Activated CD4-positive, alpha-beta T cell treated with anti-CD3 and anti-CD28 coated beads for 36 hours (primary cell): ENCODE measurements around the gene FHIT. TPM values are rescaled to one million over a fixed set of nuclear protein-coding genes. Genes with fewer than 3 reads are reported as not detected.
"Not testable (repeated sequence)": the region's sequence is repeated elsewhere in the genome, so short reads cannot be mapped to it uniquely, and the experiment has no call there.

Experiments used
- ATAC-seq: fragments of 200-7000 bp; cut with Tn5 transposase; one replicate; pipeline ENCODE4 v1.10.0; 2021; ENCODE audit warnings: mild to moderate bottlenecking, moderate library complexity
- CTCF ChIA-PET: fragments of 350-600 bp; sonication (Branson Sonifier 250); formaldehyde crosslinking; loops from one replicate; lab custom pipeline; 2021; ENCODE audit warnings: antibody characterized with exemption; lab: Charles Lee
- POLR2A ChIA-PET: fragments of 350-600 bp; sonication (Branson Sonifier 250); formaldehyde crosslinking; loops from one replicate; lab custom pipeline; 2021; ENCODE audit warnings: antibody characterized with exemption, inconsistent platforms; lab: Charles Lee
- DNase-seq: peaks from one replicate; pipeline ENCODE4 v3.0.0-alpha.2; 2020
- H3K27ac Mint-ChIP-seq: one replicate; pipeline ENCODE4 v1.8.0; 2021; ENCODE audit warnings: mixed read lengths
- H3K27me3 Mint-ChIP-seq: one replicate; pipeline ENCODE4 v1.8.0; 2021; ENCODE audit warnings: mixed read lengths
- H3K36me3 Mint-ChIP-seq: one replicate; pipeline ENCODE4 v1.8.0; 2021; ENCODE audit warnings: low read depth, mixed read lengths
- H3K4me1 Mint-ChIP-seq: one replicate; pipeline ENCODE4 v1.8.0; 2021; ENCODE audit warnings: mixed read lengths
- H3K4me3 Mint-ChIP-seq: one replicate; pipeline ENCODE4 v1.8.0; 2021; ENCODE audit warnings: mild to moderate bottlenecking, moderate library complexity, mixed read lengths
- H3K9me3 Mint-ChIP-seq: one replicate; pipeline ENCODE4 v1.8.0; 2021; ENCODE audit warnings: low read depth, mixed read lengths
- intact Hi-C, 2 experiments: fragments of 100-400 bp; cut with DNase I in 1 of 2; cut with micrococcal nuclease in 1 of 2; formaldehyde crosslinking; loops; one replicate each; pipeline versions ENCODE4 v1.14.2 to v1.15.1; 2022 to 2024; cut with DNase I, micrococcal nuclease
- total RNA-seq, 2 experiments: library from RNA; stranded (reverse); gene quantifications; one replicate each; pipeline ENCODE4 v1.2.3, GENCODE V29; 2021

The FHIT gene
- total RNA-seq, 2 experiments from 2014 or later, result 10.2 to 13.1 TPM

GRCh38 chr3:59812237-59813147 lies 1438.8 kb downstream of the FHIT start:
- Mint-ChIP-seq H3K27ac (no peak overlapping the region), H3K27me3 (no peaks in the 10 kb centered on the region), H3K4me3 (no peak overlapping the region), H3K4me1 (peaks cover 6% of the 10 kb centered on the region), H3K9me3 (no peaks in the 10 kb centered on the region), H3K36me3 (peaks cover 1% of the 10 kb centered on the region)
- peak; percentile 51 for ATAC-seq
- intact Hi-C loops, result loop anchor here in 1 of 2 experiments (5.0 kb wide), 1 partner anchor 600 kb away; no protein-coding TSS in a partner anchor
- ChIA-PET CTCF (interaction anchor here (0.6 to 1.0 kb wide), 3 partner anchors 37 to 132 kb away, joined by 3 to 6 read pairs (median 3); no protein-coding TSS in a partner anchor), POLR2A (no interaction called here)
- DNase-seq, result peak; percentile 14

- ChIA-PET CTCF (interaction anchor here (0.5 to 2.4 kb wide), 6 partner anchors 10 to 1171 kb away, joined by 3 to 19 read pairs (median 6); no protein-coding TSS in a partner anchor), POLR2A (no interaction called here)
- no peak overlapping the region for H3K4me3 Mint-ChIP-seq
- peaks cover 1% of the 10 kb centered on the region for H3K36me3 Mint-ChIP-seq
- ATAC-seq, result no peak
- no peak for DNase-seq
- H3K27ac Mint-ChIP-seq, result no peak overlapping the region
- intact Hi-C loops, result loop anchor here (2.0 to 5.0 kb wide), 2 partner anchors 236 to 599 kb away; no protein-coding TSS in a partner anchor
- H3K4me1 Mint-ChIP-seq, result peaks cover 6% of the 10 kb centered on the region
- H3K9me3 Mint-ChIP-seq, result no peaks in the 10 kb centered on the region
- H3K27me3 Mint-ChIP-seq, result no peaks in the 10 kb centered on the region
These were observed 1440.1 kb downstream of the FHIT start for GRCh38 chr3:59811160-59811559.

- no peak overlapping the region for H3K4me3 Mint-ChIP-seq
- H3K27me3 Mint-ChIP-seq, result no peaks in the 10 kb centered on the region
- POLR2A ChIA-PET, result no interaction called here
- H3K36me3 Mint-ChIP-seq, result peaks cover 1% of the 10 kb centered on the region
- peaks cover 6% of the 10 kb centered on the region for H3K4me1 Mint-ChIP-seq
- no peaks in the 10 kb centered on the region for H3K9me3 Mint-ChIP-seq
- DNase-seq (no peak), ATAC-seq (no peak)
- H3K27ac Mint-ChIP-seq, result no peak overlapping the region
- CTCF ChIA-PET, result interaction anchor here (0.5 to 2.4 kb wide), 6 partner anchors 9 to 497 kb away, joined by 4 to 19 read pairs (median 6); no protein-coding TSS in a partner anchor
- intact Hi-C loops, result loop anchor here (1.0 to 5.0 kb wide), 3 partner anchors 235 to 598 kb away; no protein-coding TSS in a partner anchor
These were observed 1440.6 kb downstream of the FHIT start for GRCh38 chr3:59810606-59811005.

GRCh38 chr3:59809710-59810444 lies 1441.4 kb downstream of the FHIT start:
- H3K27ac Mint-ChIP-seq, result no peak overlapping the region
- H3K27me3 Mint-ChIP-seq, result no peaks in the 10 kb centered on the region
- peaks cover 1% of the 10 kb centered on the region for H3K36me3 Mint-ChIP-seq
- ChIA-PET CTCF (interaction anchor here (0.7 to 2.4 kb wide), 12 partner anchors 9 to 1169 kb away, joined by 3 to 19 read pairs (median 4); no protein-coding TSS in a partner anchor), POLR2A (no interaction called here)
- ATAC-seq, result peak; percentile 30
- H3K9me3 Mint-ChIP-seq, result no peaks in the 10 kb centered on the region
- no peak overlapping the region for H3K4me3 Mint-ChIP-seq
- intact Hi-C loops, result loop anchor here (1.0 to 5.0 kb wide), 4 partner anchors 235 to 598 kb away; no protein-coding TSS in a partner anchor
- peaks cover 6% of the 10 kb centered on the region for H3K4me1 Mint-ChIP-seq
- DNase-seq, result no peak

- ATAC-seq, result no peak
- DNase-seq, result no peak
- Mint-ChIP-seq H3K27me3 (no peaks in the 10 kb centered on the region), H3K4me3 (no peak overlapping the region), H3K4me1 (peaks cover 8% of the 10 kb centered on the region), H3K9me3 (no peaks in the 10 kb centered on the region), H3K27ac (no peak overlapping the region), H3K36me3 (peaks cover 1% of the 10 kb centered on the region)
- ChIA-PET CTCF (interaction anchor here (0.6 to 2.4 kb wide), 8 partner anchors 8 to 598 kb away, joined by 3 to 19 read pairs (median 4); no protein-coding TSS in a partner anchor), POLR2A (no interaction called here)
- intact Hi-C loops, result loop anchor here in 1 of 2 experiments (1.0 kb wide), 1 partner anchor 496 kb away; no protein-coding TSS in a partner anchor
These were observed 1442.2 kb downstream of the FHIT start for GRCh38 chr3:59809016-59809415.

- ChIA-PET POLR2A (no interaction called here), CTCF (interaction anchor here (0.6 to 1.5 kb wide), 2 partner anchors 229 to 597 kb away, joined by 3 to 6 read pairs; no protein-coding TSS in a partner anchor)
- H3K4me1 Mint-ChIP-seq, result peaks cover 10% of the 10 kb centered on the region
- peak overlapping the region; percentile 2 for H3K27ac Mint-ChIP-seq
- H3K4me3 Mint-ChIP-seq, result no peak overlapping the region
- ATAC-seq, result no peak
- H3K9me3 Mint-ChIP-seq, result no peaks in the 10 kb centered on the region
- no peak for DNase-seq
- H3K27me3 Mint-ChIP-seq, result no peaks in the 10 kb centered on the region
- H3K36me3 Mint-ChIP-seq, result peaks cover 1% of the 10 kb centered on the region
- intact Hi-C loops, result no loop called here
These were observed 1442.8 kb downstream of the FHIT start for GRCh38 chr3:59808446-59808845.

GRCh38 chr3:59803268-59803667 lies 1448.0 kb downstream of the FHIT start:
- Mint-ChIP-seq H3K36me3 (peaks cover 1% of the 10 kb centered on the region), H3K27me3 (no peaks in the 10 kb centered on the region), H3K9me3 (no peaks in the 10 kb centered on the region), H3K4me1 (peaks cover 11% of the 10 kb centered on the region), H3K27ac (no peak overlapping the region), H3K4me3 (no peak overlapping the region)
- POLR2A ChIA-PET, result no interaction called here
- intact Hi-C loops, result no loop called here
- CTCF ChIA-PET, result interaction anchor here (1.1 kb wide), 1 partner anchor 223 kb away, joined by 3 read pairs; no protein-coding TSS in a partner anchor
- DNase-seq (no peak), ATAC-seq (no peak)

GRCh38 chr3:59802453-59802852 lies 1448.8 kb downstream of the FHIT start:
- CTCF ChIA-PET, result interaction anchor here (1.1 to 2.8 kb wide), 2 partner anchors 8 to 222 kb away, joined by 3 to 7 read pairs; no protein-coding TSS in a partner anchor
- H3K27me3 Mint-ChIP-seq, H3K9me3 Mint-ChIP-seq, intact Hi-C loops, POLR2A ChIA-PET, DNase-seq, ATAC-seq, H3K27ac Mint-ChIP-seq, H3K4me3 Mint-ChIP-seq, H3K36me3 Mint-ChIP-seq: not testable (repeated sequence)
- peaks cover 11% of the 10 kb centered on the region for H3K4me1 Mint-ChIP-seq

- H3K27ac Mint-ChIP-seq, result no peak overlapping the region
- ChIA-PET CTCF (interaction anchor here (2.8 kb wide), 1 partner anchor 8 kb away, joined by 7 read pairs; no protein-coding TSS in a partner anchor), POLR2A (no interaction called here)
- H3K4me3 Mint-ChIP-seq, result no peak overlapping the region
- H3K9me3 Mint-ChIP-seq, result no peaks in the 10 kb centered on the region
- no peaks in the 10 kb centered on the region for H3K27me3 Mint-ChIP-seq
- ATAC-seq (no peak), DNase-seq (no peak)
- no peaks in the 10 kb centered on the region for H3K36me3 Mint-ChIP-seq
- intact Hi-C loops, result no loop called here
- H3K4me1 Mint-ChIP-seq, result peaks cover 11% of the 10 kb centered on the region
These were observed 1449.2 kb downstream of the FHIT start for GRCh38 chr3:59802045-59802444.

GRCh38 chr3:59800481-59800880 lies 1450.8 kb downstream of the FHIT start:
- ChIA-PET POLR2A (no interaction called here), CTCF (interaction anchor here (1.1 to 2.8 kb wide), 3 partner anchors 10 to 56 kb away, joined by 3 to 7 read pairs (median 3); no protein-coding TSS in a partner anchor)
- Mint-ChIP-seq H3K4me3 (no peak overlapping the region), H3K4me1 (peaks cover 15% of the 10 kb centered on the region), H3K27ac (no peak overlapping the region), H3K36me3 (no peaks in the 10 kb centered on the region), H3K9me3 (no peaks in the 10 kb centered on the region), H3K27me3 (no peaks in the 10 kb centered on the region)
- ATAC-seq (no peak), DNase-seq (no peak)
- intact Hi-C loops, result no loop called here
